HG03045 (cell line): ENCODE data around the gene BANF1.

Source experiments
- ATAC-seq: cut with Tn5 transposase; IDR thresholded peaks from one replicate; pipeline ENCODE4 v1.9.1; 2021; ENCODE audit warnings: mild to moderate bottlenecking, moderate library complexity; ENCODE audit not compliant: unreplicated experiment

The BANF1 gene

GRCh38 chr11:65978391-65979238 is 23.7 kb upstream of the BANF1 start:
- ATAC-seq: no peak

- no peak for ATAC-seq
These were observed 23.0 kb upstream of the BANF1 start for GRCh38 chr11:65979261-65979759.

- ATAC-seq: no peak
These were observed 21.1 kb upstream of the BANF1 start for GRCh38 chr11:65981101-65981740.

GRCh38 chr11:65981972-65982823 is 20.1 kb upstream of the BANF1 start:
- no peak for ATAC-seq

GRCh38 chr11:65982824-65983588 is 19.3 kb upstream of the BANF1 start:
- no peak for ATAC-seq

- no peak for ATAC-seq
These were observed 18.7 kb upstream of the BANF1 start for GRCh38 chr11:65983589-65983987.

- no peak for ATAC-seq
These were observed 15.0 kb upstream of the BANF1 start for GRCh38 chr11:65987336-65987735.

- ATAC-seq: peak; percentile 88
These were observed 13.3 kb upstream of the BANF1 start for GRCh38 chr11:65988791-65989592.

GRCh38 chr11:65992056-65992455 is 10.2 kb upstream of the BANF1 start:
- ATAC-seq: no peak

GRCh38 chr11:65997286-65997685 is 5.0 kb upstream of the BANF1 start:
- ATAC-seq: no peak

GRCh38 chr11:66002648-66003225 is 434 bp downstream of the BANF1 start:
- ATAC-seq: peak; percentile 50

- ATAC-seq: no peak
These were observed 988 bp downstream of the BANF1 start for GRCh38 chr11:66003291-66003690.

- ATAC-seq: no peak
These were observed 1.9 kb downstream of the BANF1 start for GRCh38 chr11:66004186-66004585.

GRCh38 chr11:66006134-66006890 is 4.0 kb downstream of the BANF1 start:
- no peak for ATAC-seq

GRCh38 chr11:66006891-66007176 is 4.5 kb downstream of the BANF1 start:
- ATAC-seq: no peak

GRCh38 chr11:66007201-66007634 is 4.9 kb downstream of the BANF1 start:
- no peak for ATAC-seq

GRCh38 chr11:66008095-66008467 is 5.8 kb downstream of the BANF1 start:
- no peak for ATAC-seq

GRCh38 chr11:66008468-66009101 is 6.3 kb downstream of the BANF1 start:
- no peak for ATAC-seq
